ENCODE measurements around the gene HTR2B.

The HTR2B gene

GRCh38 chr2:231062776-231063175, 62.1 kb downstream of the HTR2B start:
- Histone ChIP-seq H3K4me3 (ENCODE audit: low read length) (no peak overlapping the region), H3K9me3 (ENCODE audit: control insufficient read depth, insufficient read depth, low read length) (no peaks in the 10 kb centered on the region), H3K27ac (ENCODE audit: low read length) (no peak overlapping the region), H3K27me3 (ENCODE audit: control insufficient read depth, insufficient read depth, low read length) (no peaks in the 10 kb centered on the region), H3K36me3 (ENCODE audit: control insufficient read depth, insufficient read depth, low read length) (peaks cover 10% of the 10 kb centered on the region; the same call in 1 of the 2 replicates), H3K4me1 (ENCODE audit: control insufficient read depth, insufficient read depth, low read length) (no peaks in the 10 kb centered on the region)
- no peak for DNase-seq (ENCODE audit: low read depth, low spot score)
- no CpG with 5 or more reads among the region's 3 CpGs for WGBS (ENCODE audit: insufficient coverage, insufficient read length)

GRCh38 chr2:231059756-231060155, 65.1 kb downstream of the HTR2B start:
- Histone ChIP-seq H3K36me3 (ENCODE audit: control insufficient read depth, insufficient read depth, low read length) (peaks cover 7% of the 10 kb centered on the region; the same call in 1 of the 2 replicates), H3K27ac (ENCODE audit: low read length) (no peak overlapping the region), H3K9me3 (ENCODE audit: control insufficient read depth, insufficient read depth, low read length) (no peaks in the 10 kb centered on the region), H3K4me3 (ENCODE audit: low read length) (no peak overlapping the region), H3K4me1 (ENCODE audit: control insufficient read depth, insufficient read depth, low read length) (no peaks in the 10 kb centered on the region), H3K27me3 (ENCODE audit: control insufficient read depth, insufficient read depth, low read length) (no peaks in the 10 kb centered on the region)
- DNase-seq (ENCODE audit: low read depth, low spot score), result no peak
- WGBS (ENCODE audit: insufficient coverage, insufficient read length), result no CpG with 5 or more reads among the region's 2 CpGs

- peaks cover 7% of the 10 kb centered on the region; the same call in 1 of the 2 replicates for H3K36me3 ChIP-seq (ENCODE audit: control insufficient read depth, insufficient read depth, low read length)
- H3K9me3 ChIP-seq (ENCODE audit: control insufficient read depth, insufficient read depth, low read length), result no peaks in the 10 kb centered on the region
- H3K27ac ChIP-seq (ENCODE audit: low read length), result no peak overlapping the region
- no peaks in the 10 kb centered on the region for H3K27me3 ChIP-seq (ENCODE audit: control insufficient read depth, insufficient read depth, low read length)
- no peak overlapping the region for H3K4me3 ChIP-seq (ENCODE audit: low read length)
- H3K4me1 ChIP-seq (ENCODE audit: control insufficient read depth, insufficient read depth, low read length), result no peaks in the 10 kb centered on the region
- no peak for DNase-seq (ENCODE audit: low read depth, low spot score)
- 100% methylated on average over 1 of the region's 4 CpGs for WGBS (ENCODE audit: insufficient coverage, insufficient read length)
These were observed 65.9 kb downstream of the HTR2B start for GRCh38 chr2:231058761-231059550.
